COLO668 (cell line): Measurements from ENCODE around the gene SCGN.

ENCODE experiments used
- DNase-seq: peaks from one replicate; lab custom pipeline; 2025; ENCODE audit not compliant: unreplicated experiment; lab: John Stamatoyannopoulos, UW

Gene SCGN

DNA sequence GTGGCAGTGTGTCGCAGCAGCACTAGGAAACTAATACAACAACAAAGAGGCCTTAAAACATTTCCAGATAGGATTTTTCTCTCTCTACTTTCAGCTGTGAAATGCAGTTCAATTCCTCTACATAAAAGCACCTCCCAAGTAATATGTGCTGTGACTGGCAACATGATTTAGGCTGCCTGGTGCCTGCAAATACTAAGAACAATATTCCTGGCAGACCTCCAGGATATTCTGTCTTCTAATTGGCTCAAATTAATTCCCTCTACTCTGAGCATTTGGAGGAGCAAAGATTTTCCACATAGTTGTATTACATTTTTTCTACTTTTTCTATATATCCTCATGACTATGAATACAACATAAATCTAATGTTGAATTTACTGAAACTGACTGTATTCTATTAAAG lies 33.2 kb downstream of the SCGN start:
- DNase-seq, result no peak

DNA sequence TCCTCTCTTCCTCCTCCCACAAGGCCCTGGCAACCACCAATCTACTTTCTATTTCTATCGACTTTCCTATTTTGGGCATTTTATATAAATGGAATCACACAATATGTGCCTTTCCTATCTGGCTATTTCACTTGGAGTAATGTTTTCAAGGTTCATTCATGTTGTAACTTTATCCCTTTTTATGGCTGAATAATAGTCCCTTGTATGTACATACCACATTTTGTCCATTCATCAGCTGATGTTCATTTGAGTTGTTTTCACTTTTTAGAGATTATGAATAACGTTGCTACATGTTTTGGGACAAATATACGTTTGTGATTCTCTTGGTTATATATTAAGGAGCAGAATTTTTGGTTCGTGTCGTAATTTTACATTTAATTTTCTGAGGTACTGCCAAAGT lies 33.9 kb downstream of the SCGN start:
- no peak for DNase-seq

DNA sequence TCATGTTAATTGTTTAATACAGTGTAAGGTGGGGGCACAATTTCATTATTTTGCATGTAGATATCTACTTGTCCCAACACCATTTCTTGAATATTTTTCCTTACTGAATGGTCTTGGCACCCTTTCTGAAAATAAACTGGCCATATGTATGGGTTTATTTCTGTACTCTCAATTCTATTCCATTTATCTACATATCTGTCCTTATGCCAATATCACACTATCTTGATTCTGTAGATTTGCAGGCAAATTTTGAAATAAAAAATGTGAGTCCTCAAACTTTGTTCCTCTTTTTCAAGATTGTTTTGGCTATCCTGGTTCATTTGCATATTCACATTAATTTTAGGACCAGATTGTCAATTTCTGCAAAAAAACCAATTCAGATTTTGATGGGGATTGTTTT lies 34.8 kb downstream of the SCGN start:
- DNase-seq, result no peak

DNA sequence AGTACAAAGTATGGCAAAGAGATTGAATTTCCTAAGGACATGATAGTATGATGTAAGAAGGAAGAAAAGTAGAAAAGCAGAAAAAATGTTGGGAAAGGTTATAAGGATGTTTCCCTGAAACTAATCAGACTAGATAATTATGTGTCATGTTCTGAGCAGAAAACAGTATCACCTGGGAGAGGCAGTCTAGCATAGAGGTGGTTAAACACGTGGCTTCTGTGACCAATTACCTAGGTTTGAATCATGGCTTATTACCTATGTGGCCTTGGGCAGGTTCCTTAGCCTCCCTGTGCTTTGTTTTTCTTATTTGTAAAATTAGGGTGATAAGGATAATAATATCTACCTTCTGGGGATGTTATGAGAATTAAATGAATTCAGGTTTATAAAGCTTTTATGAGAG lies 38.0 kb downstream of the SCGN start:
- DNase-seq, result no peak

DNA sequence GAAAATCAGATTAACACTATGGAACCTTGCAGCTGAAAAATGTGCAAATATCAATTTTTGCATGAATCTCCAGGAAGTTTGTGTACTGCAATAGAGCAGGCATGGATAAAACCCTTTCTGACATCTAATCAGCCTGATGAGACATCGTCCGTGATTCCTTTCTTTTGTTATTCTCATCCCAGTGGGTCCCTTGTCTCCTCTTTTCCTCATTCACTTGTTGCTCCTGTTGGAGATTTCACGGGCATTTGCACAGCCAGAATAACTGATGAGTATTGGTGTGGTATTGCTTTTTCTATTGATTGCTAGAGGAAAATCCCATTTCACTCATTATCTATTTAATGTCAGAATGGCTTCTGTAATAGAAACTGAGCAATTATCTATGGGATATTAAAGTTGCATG lies 39.9 kb downstream of the SCGN start:
- DNase-seq, result no peak

DNA sequence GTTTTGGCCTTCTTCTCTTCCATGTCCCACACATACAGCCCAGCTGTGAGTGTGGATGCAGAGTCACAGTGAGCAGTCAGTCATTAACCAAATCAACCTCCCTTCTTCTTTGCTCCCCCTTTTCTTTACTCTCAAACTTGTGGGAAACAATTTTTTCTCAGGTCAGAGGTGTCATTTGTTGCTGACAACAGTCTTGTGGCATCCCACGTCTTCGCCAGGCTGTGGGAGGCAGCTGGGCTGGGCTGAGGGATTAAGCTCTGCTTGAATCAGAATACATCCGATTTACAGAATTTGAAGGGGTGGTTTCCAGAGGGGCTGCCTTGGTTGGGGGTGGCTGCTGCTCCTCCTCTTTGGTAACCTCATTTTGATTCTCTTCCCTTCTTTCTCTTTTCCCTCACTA lies 40.5 kb downstream of the SCGN start:
- DNase-seq, result no peak

DNA sequence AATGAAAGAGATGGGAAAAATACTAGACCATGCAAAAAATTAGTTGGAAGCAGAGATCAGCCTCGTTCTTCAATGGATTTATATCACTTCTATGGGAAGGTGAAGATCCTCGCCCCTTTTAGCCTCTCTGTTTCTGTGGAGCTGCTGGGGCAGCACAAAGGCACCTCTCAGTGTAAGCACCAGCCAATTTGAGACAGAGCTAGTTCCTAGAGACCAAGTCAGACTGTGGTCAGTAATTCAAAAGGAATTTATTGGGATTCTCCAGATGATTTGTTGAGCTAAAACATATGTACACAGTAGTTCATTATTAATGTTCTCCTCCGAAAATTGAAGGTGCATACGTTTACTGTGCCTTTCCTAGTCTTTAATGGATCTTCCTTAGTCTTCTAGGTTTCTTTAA lies 42.4 kb downstream of the SCGN start:
- DNase-seq, result no peak

DNA sequence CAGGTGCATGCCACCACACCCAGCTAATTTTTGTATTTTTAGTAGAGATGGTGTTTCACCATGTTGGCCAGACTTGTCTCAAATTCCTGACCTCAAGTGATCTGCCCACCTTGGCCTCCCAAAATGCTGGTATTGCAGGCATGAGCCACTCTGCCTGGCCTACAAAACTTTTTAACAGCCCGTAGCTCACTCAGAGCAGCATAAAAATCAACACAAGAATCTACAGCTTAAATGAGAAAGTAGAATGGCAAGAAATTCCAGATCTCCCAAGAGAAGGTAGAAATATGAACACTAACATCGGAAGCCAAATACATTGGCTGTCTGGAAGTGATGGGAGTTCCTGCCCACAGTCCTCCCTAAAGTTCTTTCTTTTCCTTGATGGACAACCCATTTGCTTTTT lies 43.7 kb downstream of the SCGN start:
- no peak for DNase-seq

DNA sequence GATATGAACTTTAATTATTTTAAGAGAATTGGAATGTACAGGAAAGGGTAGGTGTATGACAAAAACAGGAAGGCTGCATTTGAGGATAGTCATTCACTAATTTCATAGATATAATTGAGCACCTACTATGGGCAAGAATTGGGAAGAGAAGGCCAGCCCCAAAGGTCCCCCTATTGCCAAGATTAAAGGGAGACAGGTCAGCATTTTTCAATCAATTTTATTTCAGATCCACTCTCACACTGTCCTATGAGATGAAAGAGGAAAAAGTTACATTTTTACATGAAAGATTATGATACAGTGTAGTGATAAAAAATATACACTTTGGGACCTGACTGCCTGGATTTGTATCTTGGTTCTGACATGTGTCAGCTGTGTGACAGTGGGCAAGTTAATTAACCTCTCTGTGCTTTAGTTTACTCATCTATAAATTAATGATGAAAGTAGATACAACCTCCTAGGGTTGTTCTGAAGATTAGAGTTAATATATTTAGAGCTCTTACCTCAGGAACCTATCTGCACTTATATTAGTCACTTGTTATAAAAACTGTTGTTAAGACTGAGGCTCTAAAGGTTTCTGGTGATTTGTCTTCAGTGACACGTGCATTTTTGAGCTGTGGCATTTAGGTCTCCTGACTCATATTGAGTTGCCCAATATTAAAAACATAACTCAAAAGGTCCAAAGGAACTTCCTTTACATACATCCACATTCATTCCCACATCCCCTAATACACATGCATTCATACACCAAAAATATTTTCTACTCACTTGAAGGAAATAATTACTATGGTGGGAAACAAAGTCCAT lies 45.7 kb downstream of the SCGN start:
- no peak for DNase-seq

DNA sequence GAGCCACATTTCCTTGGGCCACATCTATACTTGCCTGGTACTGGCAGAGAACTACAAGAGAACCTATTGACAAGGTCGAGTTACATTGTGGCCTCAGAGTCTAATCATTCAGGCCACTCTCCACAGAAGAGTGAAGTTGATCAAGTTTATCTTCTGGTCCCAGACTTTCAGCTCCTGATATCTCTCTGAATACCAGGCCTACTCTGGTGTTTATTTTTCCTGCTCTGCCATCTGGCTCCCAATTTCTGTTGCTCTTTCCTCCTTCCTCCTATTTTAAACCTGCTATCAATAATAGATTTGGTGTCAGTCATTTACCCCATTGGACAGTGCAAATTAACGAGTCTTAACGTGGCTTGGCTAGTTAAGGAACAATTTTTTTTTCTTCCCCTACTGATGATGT lies 46.6 kb downstream of the SCGN start:
- no peak for DNase-seq

DNA sequence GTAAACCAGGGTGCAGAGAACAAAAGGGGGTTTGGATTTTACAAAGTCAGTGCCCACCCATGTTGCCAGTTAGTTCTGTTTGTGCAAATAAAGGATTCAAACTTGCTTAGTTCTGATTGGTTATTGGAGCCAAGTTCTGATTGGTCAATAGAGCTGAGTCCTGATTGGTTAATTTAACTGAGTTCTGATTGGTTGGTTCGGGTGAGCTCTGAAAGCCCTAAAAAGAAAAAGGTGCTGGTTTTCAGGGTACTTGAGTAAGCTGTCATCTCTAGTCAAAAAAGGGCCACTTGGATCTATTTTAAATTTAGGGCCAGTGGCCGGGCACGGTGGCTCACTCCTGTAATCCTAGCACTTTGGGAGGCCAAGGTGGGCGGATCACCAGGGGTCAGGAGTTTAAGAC lies 47.6 kb downstream of the SCGN start:
- no peak for DNase-seq

DNA sequence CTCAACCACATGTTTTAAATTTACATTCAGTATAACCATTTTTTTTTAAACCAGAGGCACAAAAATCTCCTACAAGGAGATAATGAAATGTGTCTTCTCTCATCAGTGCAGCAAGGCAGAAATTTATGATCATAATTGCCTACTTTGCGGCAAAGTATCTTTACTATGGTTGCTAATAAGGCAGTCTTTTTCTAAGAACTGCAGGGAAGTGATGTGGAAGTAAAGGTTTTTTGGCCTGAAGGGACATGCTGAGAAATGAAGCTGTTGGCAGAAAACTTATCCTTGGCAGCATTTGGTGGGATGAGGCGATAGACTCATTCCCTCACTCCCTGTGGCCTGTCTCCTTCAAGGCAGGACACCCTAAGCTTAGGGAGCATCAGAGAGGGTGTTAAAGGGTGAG lies 48.7 kb downstream of the SCGN start:
- no peak for DNase-seq

DNA sequence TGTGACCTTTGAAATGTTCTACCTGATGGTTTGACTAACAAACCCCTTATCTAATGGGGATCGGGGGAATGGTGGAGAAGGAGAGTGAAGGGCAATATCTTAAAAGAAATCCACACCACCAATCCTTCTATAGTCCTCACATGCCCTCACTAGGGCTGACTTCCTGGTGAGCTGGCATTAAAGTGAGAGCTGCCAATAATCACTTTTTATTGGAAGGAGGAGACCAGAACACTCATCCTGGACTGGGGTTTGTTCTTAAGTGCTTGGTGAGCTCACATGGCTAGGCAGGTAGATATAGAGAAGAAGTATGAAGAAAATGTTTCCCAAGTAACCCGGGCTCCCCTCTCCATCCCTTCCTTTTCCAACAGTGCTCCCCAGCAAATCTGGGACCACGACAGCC lies 49.8 kb downstream of the SCGN start:
- no peak for DNase-seq

DNA sequence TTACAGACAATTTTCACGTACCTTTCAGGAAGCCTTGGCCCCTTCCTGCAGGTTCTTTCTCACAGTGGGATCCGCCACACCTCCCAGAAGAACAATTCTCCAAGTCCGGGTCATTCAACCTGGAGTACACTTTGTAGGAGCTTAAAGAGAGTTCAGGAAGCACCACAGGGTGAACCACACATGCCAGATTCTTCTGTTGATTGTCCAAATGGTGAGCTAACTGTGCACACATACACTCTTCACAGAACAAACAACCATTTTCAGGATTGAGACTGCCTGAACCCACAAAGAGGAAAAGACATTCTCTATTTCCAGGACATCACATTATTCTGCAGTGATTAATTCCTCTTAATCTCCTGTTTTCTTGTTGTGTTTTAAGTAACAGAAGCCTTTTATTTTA lies 51.0 kb downstream of the SCGN start:
- no peak for DNase-seq

DNA sequence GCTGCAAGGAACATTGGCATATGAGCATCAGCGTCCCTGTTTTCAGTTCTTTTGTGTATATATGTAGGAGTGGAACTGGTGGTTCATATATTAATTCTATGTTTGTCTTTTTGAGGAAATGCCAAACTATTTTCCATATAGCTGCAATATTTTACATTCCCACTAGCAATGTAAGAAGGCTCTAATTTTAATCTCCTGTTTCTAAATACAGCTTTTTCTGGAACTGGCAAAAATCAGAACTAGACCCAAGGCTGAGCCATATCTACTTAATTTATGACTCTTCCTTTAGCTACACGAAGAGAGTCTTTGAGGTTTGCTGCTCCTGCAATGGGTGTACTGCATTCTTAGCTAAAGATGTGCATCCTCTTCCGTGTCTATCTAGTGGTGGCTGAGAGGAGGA lies 52.0 kb downstream of the SCGN start:
- no peak for DNase-seq

DNA sequence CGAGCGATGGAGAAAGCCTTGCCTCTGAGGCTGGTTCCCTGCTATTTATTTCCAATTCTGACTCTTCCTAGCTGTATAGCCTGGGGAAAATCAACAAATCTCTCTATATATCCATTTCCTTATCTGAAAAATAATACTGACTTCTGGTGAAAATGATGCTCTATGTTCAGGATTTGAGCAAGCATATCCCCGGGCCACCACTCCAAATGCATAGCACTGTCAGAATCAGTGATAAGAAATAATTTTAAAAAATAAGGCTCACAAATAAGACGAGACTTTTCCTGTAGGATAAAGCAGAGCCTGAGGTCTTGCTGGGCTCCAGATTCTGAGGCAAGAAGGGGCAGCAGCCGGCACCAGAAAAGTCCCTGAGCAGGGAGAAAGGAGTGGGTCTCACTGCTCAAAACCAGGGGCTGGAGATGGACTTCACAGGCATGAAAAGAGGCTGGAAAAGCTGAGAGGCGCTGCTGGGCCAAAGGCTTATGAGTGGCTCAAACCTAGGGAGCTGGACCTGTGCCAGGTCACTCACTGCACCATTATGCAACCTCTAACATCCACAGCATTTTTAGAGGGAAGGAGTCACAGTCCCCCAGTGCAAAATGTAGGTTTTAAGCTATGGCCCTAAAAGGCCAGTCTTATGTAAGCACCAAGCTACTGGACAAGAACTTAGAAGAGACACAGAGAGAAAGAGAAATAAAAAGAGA lies 54.4 kb downstream of the SCGN start:
- DNase-seq, result peak; percentile 12

DNA sequence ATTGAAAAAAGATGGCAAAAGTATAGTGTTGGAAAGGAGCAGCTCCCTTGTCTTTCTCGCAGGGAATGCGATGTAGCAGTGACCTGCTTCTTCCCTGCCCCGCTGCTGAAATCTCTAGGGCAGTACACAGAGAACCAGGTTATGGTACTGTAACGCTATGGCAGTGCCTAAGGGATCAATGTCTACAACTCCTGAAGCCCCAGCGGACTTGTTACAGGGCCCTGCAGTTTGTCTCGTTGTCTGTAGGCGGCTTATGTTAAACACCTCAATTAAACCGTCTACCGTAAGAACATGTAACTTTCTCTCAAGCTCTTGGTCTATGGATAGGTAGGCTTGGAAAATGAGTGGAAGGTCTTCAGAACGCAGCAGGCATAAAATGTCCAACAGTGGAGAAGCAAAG lies 57.7 kb downstream of the SCGN start:
- DNase-seq, result no peak

DNA sequence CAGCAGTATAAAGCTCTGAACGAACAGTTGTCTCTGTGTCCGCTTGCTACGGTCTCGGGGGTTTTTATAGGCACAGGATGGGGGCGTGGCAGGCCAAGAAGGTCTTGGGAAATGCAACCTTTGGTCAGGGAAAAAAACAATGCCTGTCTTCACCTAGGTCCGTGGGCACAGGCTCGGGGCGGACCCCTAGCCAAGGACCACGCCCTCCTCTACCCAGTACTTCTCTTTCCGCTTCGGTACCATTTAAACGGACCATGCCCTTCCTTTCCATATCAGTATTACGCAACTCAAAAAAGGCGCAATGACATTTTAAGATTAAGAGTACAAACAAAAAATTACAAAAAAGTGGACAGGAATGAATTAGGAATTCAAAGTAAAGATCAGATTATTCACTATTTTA lies 58.3 kb downstream of the SCGN start:
- no peak for DNase-seq

DNA sequence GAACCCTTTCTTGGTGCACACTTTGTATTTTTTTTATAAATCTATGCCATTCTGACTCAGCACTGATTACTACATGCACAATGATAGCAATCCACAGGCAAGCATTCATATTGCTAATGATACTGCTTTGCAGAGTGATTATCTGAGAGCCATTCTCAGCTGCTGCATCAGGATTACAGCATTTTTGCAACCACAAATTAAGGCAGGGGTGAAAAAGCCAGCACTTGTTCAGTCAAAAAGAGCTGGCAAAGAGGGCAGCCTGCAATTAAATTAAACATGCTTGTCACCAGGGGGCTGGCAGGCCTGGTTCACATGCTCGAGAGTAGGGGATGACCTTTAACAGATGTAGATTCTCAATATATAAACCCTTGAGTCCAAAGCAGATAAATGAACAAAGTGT lies 61.8 kb downstream of the SCGN start:
- no peak for DNase-seq

DNA sequence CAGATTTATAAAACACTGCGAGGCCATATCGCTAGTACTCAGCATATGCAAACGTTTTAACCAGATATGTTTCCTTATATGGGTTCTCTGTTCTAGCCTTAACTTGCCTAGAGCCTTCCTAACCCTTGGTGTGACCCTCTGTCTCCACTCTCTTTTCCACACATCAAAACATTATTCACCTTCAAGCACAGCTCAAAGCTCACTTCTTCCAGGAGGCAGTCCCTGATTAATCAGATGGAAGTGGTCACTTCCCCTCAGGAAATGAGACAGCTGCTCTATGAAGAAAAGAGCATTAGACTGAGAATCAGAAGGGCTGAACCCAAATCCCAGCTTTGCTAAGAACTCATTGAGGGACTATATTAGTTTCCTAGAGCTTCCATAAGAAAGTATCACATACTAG lies 62.8 kb downstream of the SCGN start:
- no peak for DNase-seq

DNA sequence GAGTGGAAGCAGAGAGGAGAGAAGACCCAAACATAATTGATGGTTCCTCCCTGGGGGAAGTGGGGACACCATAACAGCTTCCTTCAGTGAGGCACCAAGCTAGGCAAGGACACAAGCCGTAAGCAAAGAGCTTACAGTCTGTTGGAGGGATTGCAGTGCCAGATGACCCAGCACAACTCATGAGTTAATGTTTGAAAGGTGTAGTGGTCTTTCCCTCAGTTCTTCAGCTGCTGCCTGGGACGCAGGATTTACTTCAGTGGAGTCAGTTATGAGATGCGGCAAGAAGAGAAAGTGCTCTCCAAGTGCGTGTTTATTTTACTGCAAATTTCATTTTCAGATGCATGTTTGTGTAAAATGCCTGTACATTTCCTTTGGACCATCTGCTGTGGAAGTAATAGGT lies 63.8 kb downstream of the SCGN start:
- DNase-seq, result no peak

DNA sequence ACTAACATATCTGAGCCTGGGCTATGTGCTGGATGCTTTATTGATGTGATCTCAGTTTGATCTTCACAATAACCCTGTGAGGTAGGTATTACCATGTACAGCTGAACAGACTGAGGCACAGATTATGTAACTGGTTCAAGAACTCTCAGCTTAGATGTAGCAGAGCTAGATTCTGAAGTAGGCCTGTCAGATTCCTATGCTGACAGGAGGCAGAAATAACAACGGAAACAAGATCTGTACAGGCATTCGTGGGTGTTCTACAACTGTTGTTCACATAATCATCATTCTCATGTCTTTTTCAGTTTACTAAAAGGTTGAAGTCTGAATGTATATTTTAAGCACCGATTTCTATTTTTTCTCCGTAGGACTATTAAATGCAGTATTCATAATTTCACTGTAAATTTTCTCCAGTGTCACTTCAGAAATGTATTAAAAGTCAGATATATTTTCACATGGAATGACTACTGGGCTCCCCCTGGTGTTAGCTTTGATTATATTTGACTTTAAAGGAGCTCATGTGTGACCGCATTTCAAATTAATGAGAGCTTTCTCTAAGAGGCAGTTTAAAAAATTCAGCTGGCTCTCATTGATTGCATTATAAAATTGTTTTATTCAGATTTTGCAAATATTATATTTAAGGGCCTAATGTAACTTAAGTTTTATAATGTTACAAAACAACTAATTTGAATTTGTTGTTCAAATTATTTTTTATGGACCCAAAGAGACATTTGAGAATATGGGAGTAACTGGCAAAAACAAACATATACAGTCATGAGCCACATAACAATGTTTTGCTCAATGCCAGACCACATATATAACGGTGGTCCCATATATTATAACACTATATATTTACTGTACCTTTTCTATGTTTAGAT lies 66.1 kb downstream of the SCGN start:
- DNase-seq, result no peak
